ENCODE results near the gene EGR2.

The EGR2 gene

DNA sequence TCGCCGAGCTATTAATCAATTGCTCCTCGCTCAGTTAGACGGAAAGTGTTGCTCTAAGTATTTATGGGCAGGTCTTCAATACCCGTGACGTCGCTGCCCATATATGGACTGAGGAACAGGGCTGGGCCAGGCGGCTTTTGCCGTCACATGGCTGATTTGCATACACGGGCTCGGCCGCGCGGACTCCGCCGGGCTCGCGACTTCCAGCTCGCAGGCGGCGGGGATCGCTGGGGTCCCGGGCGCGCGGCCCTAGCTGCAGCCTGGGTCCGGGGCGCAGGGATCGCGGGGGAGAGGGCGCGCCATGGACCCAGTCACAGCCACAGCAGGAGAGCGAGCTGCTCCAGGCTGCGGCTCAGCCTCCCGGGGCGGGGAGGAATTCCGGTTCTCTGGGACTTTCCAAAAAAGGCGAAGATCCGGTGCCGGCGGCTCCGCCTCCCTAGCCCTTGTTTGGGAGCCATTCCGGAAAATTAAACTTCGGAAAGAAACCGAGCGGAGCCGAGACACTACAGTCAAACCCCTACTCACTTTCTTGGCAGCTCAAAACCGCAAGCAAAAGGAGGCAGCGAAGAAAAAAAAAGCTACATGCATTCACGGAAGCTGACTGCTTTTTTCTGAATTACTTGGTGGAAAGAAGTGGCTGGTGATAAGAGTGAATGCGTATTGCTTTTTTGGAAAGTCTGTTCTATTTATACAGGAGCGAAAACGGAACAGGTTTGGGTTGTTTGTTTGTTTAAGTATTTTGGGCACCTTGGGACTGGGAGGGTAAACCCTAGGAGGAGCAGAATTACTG, at the start of gene EGR2:
Gene EGR2 (minus strand): TSS at position 36 of the 790 bp plus-strand sequence. CDS start 337 bp downstream, outside the sequence.
- DNase-seq = peak; percentile 57 to 94

- DNase-seq = no peak
Observed at GRCh38 chr10:62862447-62862846, 46.3 kb upstream of the EGR2 start.

GRCh38 chr10:62861507-62861906, 45.3 kb upstream of the EGR2 start:
- DNase-seq = no peak

- no peak for DNase-seq
Observed at GRCh38 chr10:62860946-62861345, 44.8 kb upstream of the EGR2 start.

GRCh38 chr10:62858364-62858763, 42.2 kb upstream of the EGR2 start:
- DNase-seq = no peak

GRCh38 chr10:62856021-62856420, 39.9 kb upstream of the EGR2 start:
- no peak for DNase-seq

GRCh38 chr10:62853710-62854109, 37.5 kb upstream of the EGR2 start:
- DNase-seq = no peak

DNA sequence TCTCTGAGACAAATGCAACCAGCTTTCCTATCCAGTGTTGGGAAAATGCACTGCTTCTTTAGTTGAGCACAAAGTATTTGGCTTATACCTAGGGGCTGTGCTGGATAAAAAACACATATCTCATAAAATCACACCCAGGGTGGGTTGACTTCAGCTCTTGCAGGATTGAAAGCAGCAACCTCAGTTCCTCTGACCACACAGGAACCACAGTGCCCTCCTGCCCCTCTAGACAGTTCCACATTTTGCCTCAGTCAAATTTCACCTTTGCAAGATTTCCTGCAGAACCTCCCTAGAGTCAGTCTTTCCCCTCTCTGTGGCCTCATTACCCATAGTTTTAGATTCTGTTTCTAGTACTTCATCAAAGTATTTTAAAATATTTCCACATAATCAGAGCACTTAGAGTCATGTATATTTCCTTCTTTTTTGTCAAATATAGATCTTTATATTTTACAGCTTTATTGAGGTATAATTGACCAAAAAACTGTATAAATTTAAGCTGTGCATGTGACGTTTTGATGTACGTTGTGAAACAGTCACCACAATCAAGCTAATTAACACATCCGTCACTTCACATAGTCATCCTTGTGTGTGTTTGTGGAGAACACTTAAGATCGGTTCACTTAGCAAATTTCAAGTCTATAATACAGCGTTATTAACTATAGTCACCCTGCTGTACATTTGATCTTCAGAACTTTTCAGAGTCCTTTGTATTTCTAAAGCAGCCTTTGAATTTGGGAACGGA, 37.0 kb upstream of the EGR2 start:
- no peak for DNase-seq

GRCh38 chr10:62851442-62851841, 35.3 kb upstream of the EGR2 start:
- DNase-seq = peak in 1 of 2 experiments; percentile 27

DNA sequence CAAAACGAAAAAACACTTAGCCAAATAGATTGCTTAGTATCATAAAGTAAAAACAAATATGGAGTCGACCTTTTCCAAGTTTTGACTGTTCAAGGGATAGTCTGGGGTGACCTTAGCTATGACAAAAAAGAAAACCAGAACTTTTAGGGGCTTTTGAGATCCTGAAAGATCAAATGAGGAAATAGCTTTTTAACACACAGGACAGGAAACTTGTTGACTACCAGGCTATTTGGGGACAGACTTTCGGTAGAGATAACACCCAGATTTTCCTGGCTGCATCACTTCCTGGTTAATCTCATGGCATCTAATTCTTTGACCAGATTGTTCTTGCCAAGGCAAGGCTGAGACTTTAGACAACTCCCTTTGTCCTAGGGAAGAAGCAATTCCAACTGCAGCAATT, 34.5 kb upstream of the EGR2 start:
- DNase-seq = no peak

- no peak for DNase-seq
Observed at GRCh38 chr10:62847433-62847832, 31.3 kb upstream of the EGR2 start.

- no peak for DNase-seq
Observed at GRCh38 chr10:62844280-62845011, 28.3 kb upstream of the EGR2 start.

GRCh38 chr10:62843600-62843999, 27.4 kb upstream of the EGR2 start:
- DNase-seq = peak in 1 of 2 experiments; percentile 3

DNA sequence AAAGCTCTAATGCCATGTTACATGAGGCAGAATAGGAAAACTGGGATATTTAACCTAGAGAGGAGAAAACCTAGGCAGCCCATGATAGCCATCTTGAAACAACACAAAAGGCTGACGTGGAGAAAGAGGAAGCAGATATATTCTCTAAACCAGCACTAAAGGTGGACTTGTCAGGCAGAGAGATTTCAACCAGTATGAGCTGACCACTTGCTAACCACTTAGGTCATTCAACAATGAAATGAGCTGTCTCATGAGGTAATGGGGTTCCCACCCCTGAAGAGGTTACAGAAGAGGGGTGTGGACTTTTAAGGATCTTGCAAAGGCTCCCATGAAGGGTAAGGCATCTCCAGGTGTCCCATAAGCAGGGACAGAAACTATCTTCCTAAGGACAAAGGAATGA, 26.8 kb upstream of the EGR2 start:
- DNase-seq = no peak

DNA sequence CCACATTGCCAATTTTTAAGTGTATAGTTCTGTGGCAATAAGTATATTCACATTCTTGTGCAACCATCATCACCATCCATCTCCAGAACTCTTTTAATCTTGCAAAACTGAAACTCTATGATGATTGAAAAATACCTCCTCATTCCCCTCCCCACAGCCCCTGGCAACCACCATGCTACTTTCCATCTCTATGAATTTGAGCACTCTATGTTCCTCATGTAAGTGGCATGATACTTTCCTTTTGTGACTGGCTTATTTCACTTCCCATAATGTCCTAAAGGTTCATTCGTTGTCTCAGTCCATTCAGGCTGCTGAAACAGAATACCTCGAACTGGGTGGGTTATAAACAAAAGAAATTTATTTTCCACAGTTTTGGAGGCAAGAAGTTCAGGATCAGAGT, 23.4 kb upstream of the EGR2 start:
- no peak for DNase-seq

DNA sequence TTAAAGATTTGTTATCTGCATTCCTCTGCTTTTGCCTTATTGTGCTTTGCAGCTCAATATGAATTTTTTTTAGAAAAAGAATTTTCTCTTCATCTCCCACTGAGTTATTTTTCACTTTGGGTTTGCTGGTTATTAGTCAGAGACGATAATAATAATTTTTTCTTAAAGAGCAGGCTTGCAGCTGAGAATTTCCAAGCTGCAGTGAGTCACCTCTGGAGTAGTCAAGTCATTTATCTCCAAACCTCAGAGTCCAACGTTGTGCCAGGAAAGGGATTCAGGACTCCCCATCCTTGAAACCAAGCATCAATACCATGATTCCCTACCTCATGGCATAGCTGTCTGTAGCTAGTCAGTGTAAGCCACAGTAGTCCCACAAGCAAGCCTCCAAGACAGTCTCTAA, 15.2 kb upstream of the EGR2 start:
- DNase-seq = no peak

DNA sequence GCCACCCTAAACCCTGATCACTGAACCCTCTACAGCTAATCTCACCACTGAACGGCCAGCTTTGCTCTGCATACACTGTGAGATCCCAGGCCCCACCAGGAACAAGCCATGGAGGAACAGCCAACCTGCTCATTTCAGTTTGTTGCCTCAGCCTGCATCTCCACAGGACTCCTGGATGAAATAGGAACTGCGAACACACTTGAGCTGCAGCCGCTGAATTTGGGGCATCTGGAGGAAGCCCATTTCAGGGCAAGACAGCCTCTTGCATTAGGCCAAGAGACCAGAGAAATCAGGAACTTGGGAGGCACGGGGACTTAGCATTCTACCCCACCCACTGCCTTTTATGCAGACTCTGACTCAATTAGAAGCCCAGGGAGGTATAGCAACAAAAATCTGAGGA, 14.5 kb upstream of the EGR2 start:
- DNase-seq = no peak

- DNase-seq = no peak
Observed at GRCh38 chr10:62829622-62830021, 13.5 kb upstream of the EGR2 start.

DNA sequence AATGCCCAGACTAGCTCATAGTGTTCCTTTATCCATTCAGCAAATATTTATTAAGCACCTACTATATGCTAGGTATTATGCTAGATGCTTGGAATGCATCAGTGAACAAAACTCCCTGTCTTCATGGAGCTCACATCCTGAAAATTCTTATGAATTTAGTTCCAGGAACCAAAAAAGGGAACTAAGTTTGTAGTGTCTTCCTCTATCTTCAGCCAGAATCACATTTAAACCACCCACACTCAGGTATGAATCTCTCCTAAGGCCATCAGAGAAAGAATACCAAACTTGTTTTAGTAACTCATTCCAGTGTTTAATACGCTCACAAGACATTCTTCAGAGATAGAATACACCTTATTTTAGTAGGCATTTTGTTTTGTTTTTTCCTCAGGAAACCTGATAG, 10.1 kb upstream of the EGR2 start:
- DNase-seq = no peak

DNA sequence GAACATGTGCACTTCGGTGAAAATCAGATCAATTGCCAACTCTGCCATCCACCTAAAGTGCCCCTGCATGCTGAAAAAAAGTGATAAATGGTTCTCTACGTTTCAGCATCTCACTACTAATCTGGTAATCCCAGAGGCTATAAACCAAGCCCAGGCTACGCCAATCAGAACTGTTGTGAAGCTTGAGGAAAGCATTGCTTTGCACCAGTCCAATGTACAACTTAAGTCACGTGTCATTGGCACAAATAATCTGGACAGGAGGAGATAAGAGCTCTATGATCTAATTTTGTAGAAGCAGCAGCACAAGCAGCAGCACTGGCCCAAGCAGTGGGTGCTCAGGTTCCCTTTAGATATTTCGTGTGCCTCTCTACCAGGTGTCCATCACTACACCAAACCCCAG, 4.4 kb upstream of the EGR2 start:
- DNase-seq = no peak

GRCh38 chr10:62819141-62819920, 3.2 kb upstream of the EGR2 start:
- peak in 1 of 2 experiments; percentile 5 for DNase-seq

DNA sequence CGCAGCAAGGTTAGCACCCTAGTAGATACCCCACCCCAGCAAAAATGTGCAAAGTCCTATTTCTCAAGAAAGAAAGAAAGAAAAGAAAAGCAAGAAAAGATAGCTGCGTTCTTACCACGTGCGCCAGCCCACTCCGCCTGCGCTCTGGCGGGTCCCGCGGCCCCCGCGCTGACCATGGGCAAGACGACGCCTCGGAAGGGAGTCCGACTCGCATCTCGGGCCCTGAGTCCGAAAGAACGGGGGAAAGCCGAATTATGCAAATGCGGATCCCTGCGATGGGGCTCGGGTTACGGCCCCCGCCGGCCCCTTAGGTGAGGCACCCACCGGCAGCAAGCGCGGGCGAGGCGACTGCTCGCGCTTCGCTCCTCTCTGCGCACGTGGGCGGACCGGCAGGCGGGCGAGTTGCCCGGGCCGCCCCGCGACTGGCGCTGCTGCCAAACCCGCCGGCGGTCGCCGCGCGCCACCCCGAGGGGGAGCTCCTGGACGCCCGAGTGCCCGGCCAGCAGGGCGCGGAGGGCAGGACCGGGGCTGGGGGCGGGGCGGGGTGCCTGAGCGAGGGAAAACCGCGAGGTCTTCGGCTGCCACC, 2.4 kb upstream of the EGR2 start:
- peak in 1 of 2 experiments; percentile 56 for DNase-seq

All from NCI-H526 (cell line).